Measurements from ENCODE around the gene SDHAF2. TPM values are rescaled to one million over a fixed set of nuclear protein-coding genes. Genes with fewer than 3 reads are reported as not detected.

SDHAF2 gene
- total and polyA plus RNA-seq, 2 of the 13 experiments (the other 11 are each of a cell fraction or from before 2014, with no cell fraction given), result 44.2 to 70.4 TPM

DNA sequence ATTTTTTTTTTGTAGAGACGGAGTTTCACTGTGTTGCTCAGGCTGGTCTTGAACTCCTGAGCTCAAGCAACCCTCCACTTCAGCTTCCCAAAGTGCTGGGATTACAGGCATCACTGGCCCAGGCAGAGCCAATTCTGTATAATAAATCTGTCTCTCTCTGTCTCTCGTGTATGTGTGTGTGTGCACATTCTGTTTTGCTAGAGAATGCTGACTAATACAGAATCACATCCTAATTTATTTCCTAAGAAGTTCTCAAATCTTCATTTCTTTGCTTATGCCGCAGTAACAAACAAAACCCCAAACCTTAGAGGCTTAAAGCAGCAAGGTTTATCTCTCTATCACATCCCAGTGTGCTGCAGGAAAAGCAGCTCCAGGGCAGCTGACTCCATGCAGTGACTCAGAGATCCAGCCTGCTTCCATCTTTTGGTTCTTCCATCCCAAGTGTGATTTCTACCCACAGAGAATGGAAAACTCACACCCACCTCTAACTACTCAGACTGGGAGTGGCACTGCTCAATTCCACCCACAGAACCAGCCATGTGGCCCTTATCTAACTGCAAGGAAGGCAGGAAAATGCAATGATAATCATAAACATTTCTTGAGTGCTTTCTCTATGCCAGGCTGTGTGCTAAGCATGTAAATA, 43.6 kb downstream of the SDHAF2 start (continued):
- TF ChIP-seq, protein P1, sequence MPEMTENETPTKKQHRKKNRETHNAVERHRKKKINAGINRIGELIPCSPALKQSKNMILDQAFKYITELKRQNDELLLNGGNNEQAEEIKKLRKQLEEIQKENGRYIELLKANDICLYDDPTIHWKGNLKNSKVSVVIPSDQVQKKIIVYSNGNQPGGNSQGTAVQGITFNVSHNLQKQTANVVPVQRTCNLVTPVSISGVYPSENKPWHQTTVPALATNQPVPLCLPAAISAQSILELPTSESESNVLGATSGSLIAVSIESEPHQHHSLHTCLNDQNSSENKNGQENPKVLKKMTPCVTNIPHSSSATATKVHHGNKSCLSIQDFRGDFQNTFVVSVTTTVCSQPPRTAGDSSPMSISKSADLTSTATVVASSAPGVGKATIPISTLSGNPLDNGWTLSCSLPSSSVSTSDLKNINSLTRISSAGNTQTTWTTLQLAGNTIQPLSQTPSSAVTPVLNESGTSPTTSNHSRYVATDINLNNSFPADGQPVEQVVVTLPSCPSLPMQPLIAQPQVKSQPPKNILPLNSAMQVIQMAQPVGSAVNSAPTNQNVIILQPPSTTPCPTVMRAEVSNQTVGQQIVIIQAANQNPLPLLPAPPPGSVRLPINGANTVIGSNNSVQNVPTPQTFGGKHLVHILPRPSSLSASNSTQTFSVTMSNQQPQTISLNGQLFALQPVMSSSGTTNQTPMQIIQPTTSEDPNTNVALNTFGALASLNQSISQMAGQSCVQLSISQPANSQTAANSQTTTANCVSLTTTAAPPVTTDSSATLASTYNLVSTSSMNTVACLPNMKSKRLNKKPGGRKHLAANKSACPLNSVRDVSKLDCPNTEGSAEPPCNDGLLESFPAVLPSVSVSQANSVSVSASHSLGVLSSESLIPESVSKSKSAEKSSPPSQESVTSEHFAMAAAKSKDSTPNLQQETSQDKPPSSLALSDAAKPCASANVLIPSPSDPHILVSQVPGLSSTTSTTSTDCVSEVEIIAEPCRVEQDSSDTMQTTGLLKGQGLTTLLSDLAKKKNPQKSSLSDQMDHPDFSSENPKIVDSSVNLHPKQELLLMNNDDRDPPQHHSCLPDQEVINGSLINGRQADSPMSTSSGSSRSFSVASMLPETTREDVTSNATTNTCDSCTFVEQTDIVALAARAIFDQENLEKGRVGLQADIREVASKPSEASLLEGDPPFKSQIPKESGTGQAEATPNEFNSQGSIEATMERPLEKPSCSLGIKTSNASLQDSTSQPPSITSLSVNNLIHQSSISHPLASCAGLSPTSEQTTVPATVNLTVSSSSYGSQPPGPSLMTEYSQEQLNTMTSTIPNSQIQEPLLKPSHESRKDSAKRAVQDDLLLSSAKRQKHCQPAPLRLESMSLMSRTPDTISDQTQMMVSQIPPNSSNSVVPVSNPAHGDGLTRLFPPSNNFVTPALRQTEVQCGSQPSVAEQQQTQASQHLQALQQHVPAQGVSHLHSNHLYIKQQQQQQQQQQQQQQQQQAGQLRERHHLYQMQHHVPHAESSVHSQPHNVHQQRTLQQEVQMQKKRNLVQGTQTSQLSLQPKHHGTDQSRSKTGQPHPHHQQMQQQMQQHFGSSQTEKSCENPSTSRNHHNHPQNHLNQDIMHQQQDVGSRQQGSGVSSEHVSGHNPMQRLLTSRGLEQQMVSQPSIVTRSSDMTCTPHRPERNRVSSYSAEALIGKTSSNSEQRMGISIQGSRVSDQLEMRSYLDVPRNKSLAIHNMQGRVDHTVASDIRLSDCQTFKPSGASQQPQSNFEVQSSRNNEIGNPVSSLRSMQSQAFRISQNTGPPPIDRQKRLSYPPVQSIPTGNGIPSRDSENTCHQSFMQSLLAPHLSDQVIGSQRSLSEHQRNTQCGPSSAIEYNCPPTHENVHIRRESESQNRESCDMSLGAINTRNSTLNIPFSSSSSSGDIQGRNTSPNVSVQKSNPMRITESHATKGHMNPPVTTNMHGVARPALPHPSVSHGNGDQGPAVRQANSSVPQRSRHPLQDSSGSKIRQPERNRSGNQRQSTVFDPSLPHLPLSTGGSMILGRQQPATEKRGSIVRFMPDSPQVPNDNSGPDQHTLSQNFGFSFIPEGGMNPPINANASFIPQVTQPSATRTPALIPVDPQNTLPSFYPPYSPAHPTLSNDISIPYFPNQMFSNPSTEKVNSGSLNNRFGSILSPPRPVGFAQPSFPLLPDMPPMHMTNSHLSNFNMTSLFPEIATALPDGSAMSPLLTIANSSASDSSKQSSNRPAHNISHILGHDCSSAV (CRISPR knock-in tag; IDR thresholded peaks at IDR 0.05; ENCODE audit: borderline replicate concordance), result no peak
- TF ChIP-seq JUNB (CRISPR knock-in tag; IDR thresholded peaks at IDR 0.05; ENCODE audit: borderline replicate concordance) (no peak), NFYC (CRISPR knock-in tag; IDR thresholded peaks at IDR 0.05) (no peak)
- TF ChIP-seq, protein P2, sequence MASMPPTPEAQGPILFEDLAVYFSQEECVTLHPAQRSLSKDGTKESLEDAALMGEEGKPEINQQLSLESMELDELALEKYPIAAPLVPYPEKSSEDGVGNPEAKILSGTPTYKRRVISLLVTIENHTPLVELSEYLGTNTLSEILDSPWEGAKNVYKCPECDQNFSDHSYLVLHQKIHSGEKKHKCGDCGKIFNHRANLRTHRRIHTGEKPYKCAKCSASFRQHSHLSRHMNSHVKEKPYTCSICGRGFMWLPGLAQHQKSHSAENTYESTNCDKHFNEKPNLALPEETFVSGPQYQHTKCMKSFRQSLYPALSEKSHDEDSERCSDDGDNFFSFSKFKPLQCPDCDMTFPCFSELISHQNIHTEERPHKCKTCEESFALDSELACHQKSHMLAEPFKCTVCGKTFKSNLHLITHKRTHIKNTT (CRISPR knock-in tag; IDR thresholded peaks at IDR 0.05), result no peak
